HepG2 (cell line): ENCODE measurements around the gene CSKMT. TPM values are rescaled to one million over a fixed set of nuclear protein-coding genes. Genes with fewer than 3 reads are reported as not detected.

Source experiments
- DMAP1 ChIP-seq: IDR thresholded peaks from 2 replicates; pipeline ENCODE4 v1.6.1; 2016
- FOSL2 ChIP-seq: sonication (generic); formaldehyde crosslinking; IDR thresholded peaks from 2 replicates; pipeline ENCODE4 v1.4.0; 2020; ENCODE audit warnings: missing genetic modification reagents
- HNF4G ChIP-seq, 2 experiments: sonication (generic) in 1 of 2; formaldehyde crosslinking in 1 of 2; IDR thresholded peaks; 2 replicates each; pipeline versions ENCODE4 v1.4.0 to v1.6.1; 2011 to 2020; ENCODE audit warnings: borderline replicate concordance in 2 of 2, low read depth in 2 of 2, mild to moderate bottlenecking in 2 of 2, low read length in 1 of 2, missing genetic modification reagents in 1 of 2, moderate library complexity in 1 of 2
- MEF2D ChIP-seq: sonication (generic); formaldehyde crosslinking; IDR thresholded peaks from 2 replicates; pipeline ENCODE4 v1.5.1; 2020; ENCODE audit warnings: mild to moderate bottlenecking, missing genetic modification reagents
- NCOA2 ChIP-seq: sonication (generic); formaldehyde crosslinking; IDR thresholded peaks from 2 replicates; pipeline ENCODE4 v1.8.0; 2022; ENCODE audit warnings: inconsistent platforms
- POGK ChIP-seq: sonication (generic); formaldehyde crosslinking; conservative IDR thresholded peaks from 2 replicates; pipeline ENCODE4 v1.8.0; 2022; ENCODE audit warnings: mild to moderate bottlenecking, moderate library complexity, missing genetic modification reagents
- PRDM4 ChIP-seq: sonication (generic); formaldehyde crosslinking; IDR thresholded peaks from 2 replicates; pipeline ENCODE4 v1.9.0; 2021; ENCODE audit warnings: missing genetic modification reagents, borderline replicate concordance
- RXRB ChIP-seq: IDR thresholded peaks from 2 replicates; pipeline ENCODE4 v1.6.1; 2016; ENCODE audit warnings: borderline replicate concordance, missing genetic modification reagents, missing compliant biosample characterization
- SNAI1 ChIP-seq: sonication (generic); formaldehyde crosslinking; IDR thresholded peaks from 2 replicates; pipeline ENCODE4 v1.5.0; 2020; ENCODE audit warnings: mild to moderate bottlenecking, missing genetic modification reagents, borderline replicate concordance
- TEAD3 ChIP-seq: optimal IDR thresholded peaks from 2 replicates; pipeline ENCODE3; 2016; ENCODE audit warnings: borderline replicate concordance
- THYN1 ChIP-seq: sonication (generic); formaldehyde crosslinking; IDR thresholded peaks from 2 replicates; pipeline ENCODE4 v1.8.1; 2023; ENCODE audit warnings: low read depth, mild to moderate bottlenecking, moderate library complexity, missing genetic modification reagents, borderline replicate concordance
- TRIM22 ChIP-seq: fragments of 450-650 bp; IDR thresholded peaks from 2 replicates; pipeline ENCODE4 v1.6.1; 2017
- ZFP91 ChIP-seq: sonication (generic); formaldehyde crosslinking; IDR thresholded peaks from 2 replicates; pipeline ENCODE4 v1.9.0; 2022; ENCODE audit warnings: missing genetic modification reagents, mild to moderate bottlenecking, borderline replicate concordance
- ZNF124 ChIP-seq: sonication (generic); formaldehyde crosslinking; IDR thresholded peaks from 2 replicates; pipeline ENCODE4 v1.4.0; 2020; ENCODE audit warnings: missing genetic modification reagents
- ZNF333 ChIP-seq: sonication (generic); formaldehyde crosslinking; IDR thresholded peaks from 2 replicates; pipeline ENCODE4 v1.4.0; 2020; ENCODE audit warnings: mild to moderate bottlenecking, missing genetic modification reagents, borderline replicate concordance
- ZNF547 ChIP-seq: sonication (generic); formaldehyde crosslinking; IDR thresholded peaks from 2 replicates; pipeline ENCODE4 v1.5.1; 2020; ENCODE audit warnings: mild to moderate bottlenecking, missing genetic modification reagents
- ZNF709 ChIP-seq: sonication (generic); formaldehyde crosslinking; IDR thresholded peaks from 2 replicates; pipeline ENCODE4 v1.5.0; 2020; ENCODE audit warnings: mild to moderate bottlenecking, missing genetic modification reagents
- ZNF781 ChIP-seq: sonication (generic); formaldehyde crosslinking; IDR thresholded peaks from 2 replicates; pipeline ENCODE4 v1.5.1; 2020; ENCODE audit warnings: borderline replicate concordance, mild to moderate bottlenecking, missing genetic modification reagents; ENCODE audit errors: not compliant biosample characterization
- ZNF83 ChIP-seq: sonication (generic); formaldehyde crosslinking; IDR thresholded peaks from 2 replicates; pipeline ENCODE4 v1.4.0; 2020; ENCODE audit warnings: missing genetic modification reagents, mild to moderate bottlenecking, borderline replicate concordance
- ZNF879 ChIP-seq: sonication (generic); formaldehyde crosslinking; IDR thresholded peaks from 2 replicates; pipeline ENCODE4 v1.8.1; 2023; ENCODE audit warnings: missing genetic modification reagents
- polyA plus RNA-seq, 8 experiments: library from polyadenylated mRNA; depleted of rRNA in 3 of 8; stranded (reverse) in 7 of 8; unstranded in 1 of 8; fragments of >200 nt; fragmentation: Illumina TruSeq in 4 of 8; extraction: Trizol in 4 of 8; gene quantifications; 2 replicates each; pipeline versions ENCODE4 v1.2.1 to v1.2.3, GENCODE V29; 2011 to 2016; ENCODE audit warnings: low read depth in 4 of 8, missing spikeins in 1 of 8, mixed read lengths in 1 of 8; ENCODE audit not compliant: insufficient read depth in 1 of 8
- total RNA-seq, 5 experiments: library from RNA; depleted of rRNA; stranded (reverse); fragments of >200 nt; fragmentation: Illumina TruSeq; extraction: Trizol; gene quantifications; 2 replicates each; pipeline ENCODE4 v1.2.3, GENCODE V29; 2016; ENCODE audit warnings: low read depth in 1 of 5

The CSKMT gene
- total and polyA plus RNA-seq, 2 of the 13 experiments (the other 11 are each of a cell fraction or from before 2014, with no cell fraction given), result 7.6 to 31.8 TPM

- TF ChIP-seq NCOA2 (CRISPR knock-in tag) (no peak), THYN1 (CRISPR knock-in tag) (no peak), ZNF879 (CRISPR knock-in tag) (no peak), ZNF83 (CRISPR knock-in tag) (no peak), ZNF547 (CRISPR knock-in tag) (peak; percentile 81; the same call in 1 of the 2 replicates), ZNF124 (CRISPR knock-in tag) (no peak), POGK (CRISPR knock-in tag) (no peak; the same call in 1 of the 2 replicates), FOSL2 (CRISPR knock-in tag) (no peak), SNAI1 (CRISPR knock-in tag) (no peak), ZNF709 (peak; percentile 72; the same call in 1 of the 2 replicates), ZFP91 (CRISPR knock-in tag) (peak; percentile 67; the same call in 1 of the 2 replicates), MEF2D (CRISPR knock-in tag) (0 out of 2 replicates have a peak, but pooled peaks have one; percentile 64), TRIM22 (no peak), HNF4G (IDR thresholded peaks at IDR 0.05; ENCODE audit: borderline replicate concordance, low read depth, low read length) (no peak), HNF4G (CRISPR knock-in tag; IDR thresholded peaks at IDR 0.05; ENCODE audit: borderline replicate concordance, low read depth) (no peak), ZNF781 (CRISPR knock-in tag) (no peak), DMAP1 (CRISPR knock-in tag) (peak; percentile 20; the same call in 1 of the 2 replicates), PRDM4 (CRISPR knock-in tag) (no peak), TEAD3 (CRISPR knock-in tag) (no peak), ZNF333 (CRISPR knock-in tag) (no peak; the same call in 1 of the 2 replicates), RXRB (CRISPR knock-in tag) (no peak)
Observed at GRCh38 chr11:62705880-62706849, 41.1 kb downstream of the CSKMT start (continued).
